ENCODE measurements around the gene RNF31. TPM values are rescaled to one million over a fixed set of nuclear protein-coding genes. Genes with fewer than 3 reads are reported as not detected.

The RNF31 gene
- total RNA-seq, 1 experiment from 2014 or later = 48.6 TPM

DNA sequence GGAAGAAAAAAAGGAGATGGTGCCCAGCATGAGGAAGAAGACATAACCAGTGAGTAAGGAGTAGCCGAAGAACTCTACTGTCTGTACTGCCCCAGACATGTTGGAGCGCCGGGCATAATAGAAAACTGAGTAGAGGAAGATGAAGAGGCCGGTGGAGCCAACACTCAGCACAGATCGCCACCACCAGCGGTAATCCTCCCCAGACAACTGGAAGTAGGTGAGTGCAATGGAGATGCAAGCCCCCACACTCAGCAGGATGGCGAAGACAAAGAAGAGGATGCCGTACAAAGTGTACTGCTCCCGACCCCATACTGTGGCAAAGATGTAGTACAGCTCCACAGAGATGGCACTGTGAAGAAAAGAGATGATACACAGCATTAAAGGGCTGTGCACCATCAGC is 42.2 kb downstream of the RNF31 start:
- Histone ChIP-seq H3K9me3 (ENCODE audit: control insufficient read depth, insufficient read depth, low read depth, low read length) (no peaks in the 10 kb centered on the region), H3K36me3 (ENCODE audit: control insufficient read depth, insufficient read depth, low read length) (peaks cover 2% of the 10 kb centered on the region; the same call in 1 of the 2 replicates), H3K4me1 (ENCODE audit: control insufficient read depth, insufficient read depth, low read length) (peaks cover 10% of the 10 kb centered on the region; the same call in 1 of the 2 replicates), H3K27me3 (ENCODE audit: control insufficient read depth, insufficient read depth, low read length) (no peaks in the 10 kb centered on the region), H3K4me3 (ENCODE audit: low read depth in 2 of 2, low read length in 2 of 2) (no peak overlapping the region; a peak in 2 of 4 replicates), H3K27ac (ENCODE audit: low read length) (peak overlapping the region; percentile 83; the same call in 1 of the 2 replicates)
- BruUV-seq (replicated peaks) = no TSS peak
- ChIA-PET CTCF (no interaction called here), POLR2A (interaction anchor here (1.0 kb wide), 1 partner anchor 53 kb away, joined by 6 read pairs; the partner anchor contains the start of gene TINF2)
- TF ChIP-seq TCF7L2 (IDR thresholded peaks at IDR 0.05; ENCODE audit: low read depth, low read length) (no peak), SIN3A (IDR thresholded peaks at IDR 0.05; ENCODE audit: borderline replicate concordance, insufficient read depth, low read depth, low read length) (no peak), POLR2AphosphoS5 (IDR thresholded peaks at IDR 0.05; ENCODE audit: low read depth, low read length) (no peak)
- TF ChIP-seq, protein P1, sequence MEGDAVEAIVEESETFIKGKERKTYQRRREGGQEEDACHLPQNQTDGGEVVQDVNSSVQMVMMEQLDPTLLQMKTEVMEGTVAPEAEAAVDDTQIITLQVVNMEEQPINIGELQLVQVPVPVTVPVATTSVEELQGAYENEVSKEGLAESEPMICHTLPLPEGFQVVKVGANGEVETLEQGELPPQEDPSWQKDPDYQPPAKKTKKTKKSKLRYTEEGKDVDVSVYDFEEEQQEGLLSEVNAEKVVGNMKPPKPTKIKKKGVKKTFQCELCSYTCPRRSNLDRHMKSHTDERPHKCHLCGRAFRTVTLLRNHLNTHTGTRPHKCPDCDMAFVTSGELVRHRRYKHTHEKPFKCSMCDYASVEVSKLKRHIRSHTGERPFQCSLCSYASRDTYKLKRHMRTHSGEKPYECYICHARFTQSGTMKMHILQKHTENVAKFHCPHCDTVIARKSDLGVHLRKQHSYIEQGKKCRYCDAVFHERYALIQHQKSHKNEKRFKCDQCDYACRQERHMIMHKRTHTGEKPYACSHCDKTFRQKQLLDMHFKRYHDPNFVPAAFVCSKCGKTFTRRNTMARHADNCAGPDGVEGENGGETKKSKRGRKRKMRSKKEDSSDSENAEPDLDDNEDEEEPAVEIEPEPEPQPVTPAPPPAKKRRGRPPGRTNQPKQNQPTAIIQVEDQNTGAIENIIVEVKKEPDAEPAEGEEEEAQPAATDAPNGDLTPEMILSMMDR (IDR thresholded peaks at IDR 0.05) = no peak
- TF ChIP-seq, protein P2, sequence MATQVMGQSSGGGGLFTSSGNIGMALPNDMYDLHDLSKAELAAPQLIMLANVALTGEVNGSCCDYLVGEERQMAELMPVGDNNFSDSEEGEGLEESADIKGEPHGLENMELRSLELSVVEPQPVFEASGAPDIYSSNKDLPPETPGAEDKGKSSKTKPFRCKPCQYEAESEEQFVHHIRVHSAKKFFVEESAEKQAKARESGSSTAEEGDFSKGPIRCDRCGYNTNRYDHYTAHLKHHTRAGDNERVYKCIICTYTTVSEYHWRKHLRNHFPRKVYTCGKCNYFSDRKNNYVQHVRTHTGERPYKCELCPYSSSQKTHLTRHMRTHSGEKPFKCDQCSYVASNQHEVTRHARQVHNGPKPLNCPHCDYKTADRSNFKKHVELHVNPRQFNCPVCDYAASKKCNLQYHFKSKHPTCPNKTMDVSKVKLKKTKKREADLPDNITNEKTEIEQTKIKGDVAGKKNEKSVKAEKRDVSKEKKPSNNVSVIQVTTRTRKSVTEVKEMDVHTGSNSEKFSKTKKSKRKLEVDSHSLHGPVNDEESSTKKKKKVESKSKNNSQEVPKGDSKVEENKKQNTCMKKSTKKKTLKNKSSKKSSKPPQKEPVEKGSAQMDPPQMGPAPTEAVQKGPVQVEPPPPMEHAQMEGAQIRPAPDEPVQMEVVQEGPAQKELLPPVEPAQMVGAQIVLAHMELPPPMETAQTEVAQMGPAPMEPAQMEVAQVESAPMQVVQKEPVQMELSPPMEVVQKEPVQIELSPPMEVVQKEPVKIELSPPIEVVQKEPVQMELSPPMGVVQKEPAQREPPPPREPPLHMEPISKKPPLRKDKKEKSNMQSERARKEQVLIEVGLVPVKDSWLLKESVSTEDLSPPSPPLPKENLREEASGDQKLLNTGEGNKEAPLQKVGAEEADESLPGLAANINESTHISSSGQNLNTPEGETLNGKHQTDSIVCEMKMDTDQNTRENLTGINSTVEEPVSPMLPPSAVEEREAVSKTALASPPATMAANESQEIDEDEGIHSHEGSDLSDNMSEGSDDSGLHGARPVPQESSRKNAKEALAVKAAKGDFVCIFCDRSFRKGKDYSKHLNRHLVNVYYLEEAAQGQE (IDR thresholded peaks at IDR 0.05; ENCODE audit: insufficient read depth in 1 of 2, low read depth in 2 of 2, low read length in 1 of 2) = no peak
- DNase-seq (ENCODE audit: low read depth, low spot score) (no peak), ATAC-seq (no peak)
- intact Hi-C loops (cut with micrococcal nuclease; ENCODE audit: unreplicated experiment) = no loop called here
- in situ Hi-C loops (cut with HindIII; ENCODE audit: low pct_unique_long_range_greater_than_20kb, low sequenced_read_pairs) = no loop called here

DNA sequence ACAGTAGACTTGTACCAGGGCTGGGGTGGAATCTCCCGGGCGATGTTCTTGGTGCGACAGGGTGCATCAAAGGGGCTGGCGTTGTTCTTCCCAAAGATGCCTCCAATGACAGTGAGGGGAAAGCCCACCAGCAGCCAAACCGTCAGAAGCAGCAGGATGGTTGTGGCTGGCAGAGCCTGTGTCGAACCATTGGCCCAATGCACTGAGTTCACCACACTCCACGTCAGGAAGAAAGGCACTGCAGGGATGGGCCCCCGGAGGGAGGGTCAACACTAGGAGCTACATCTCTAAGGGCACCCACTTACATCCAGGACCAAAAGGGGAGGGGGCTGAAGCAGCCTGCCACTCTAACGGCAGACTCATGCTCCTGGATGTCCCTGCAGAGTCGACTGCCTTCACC is 43.1 kb downstream of the RNF31 start:
- peaks cover under 1% of the 10 kb centered on the region; the same call in 1 of the 2 replicates for H3K36me3 ChIP-seq (ENCODE audit: control insufficient read depth, insufficient read depth, low read length)
- BruUV-seq (replicated peaks) = no TSS peak
- in situ Hi-C loops (cut with HindIII; ENCODE audit: low pct_unique_long_range_greater_than_20kb, low sequenced_read_pairs) = no loop called here

More for the DNA sequence above, 43.1 kb downstream of the RNF31 start:
- no peak overlapping the region for H3K27ac ChIP-seq (ENCODE audit: low read length)
- peaks cover 10% of the 10 kb centered on the region; the same call in 1 of the 2 replicates for H3K4me1 ChIP-seq (ENCODE audit: control insufficient read depth, insufficient read depth, low read length)
- TF ChIP-seq POLR2AphosphoS5 (IDR thresholded peaks at IDR 0.05; ENCODE audit: low read depth, low read length) (no peak), TCF7L2 (IDR thresholded peaks at IDR 0.05; ENCODE audit: low read depth, low read length) (no peak)
- TF ChIP-seq, protein P1 (IDR thresholded peaks at IDR 0.05) = no peak
- H3K27me3 ChIP-seq (ENCODE audit: control insufficient read depth, insufficient read depth, low read length) = no peaks in the 10 kb centered on the region
- DNase-seq (ENCODE audit: low read depth, low spot score) (no peak), ATAC-seq (no peak)
- H3K9me3 ChIP-seq (ENCODE audit: control insufficient read depth, insufficient read depth, low read depth, low read length) = no peaks in the 10 kb centered on the region
- intact Hi-C loops (cut with micrococcal nuclease; ENCODE audit: unreplicated experiment) = no loop called here
- POLR2A ChIA-PET = no interaction called here
- H3K4me3 ChIP-seq (ENCODE audit: low read depth in 2 of 2, low read length in 2 of 2) = no peak overlapping the region
- CTCF ChIA-PET = no interaction called here
